ENCODE results near the gene ORAI2.

ORAI2 gene

DNA sequence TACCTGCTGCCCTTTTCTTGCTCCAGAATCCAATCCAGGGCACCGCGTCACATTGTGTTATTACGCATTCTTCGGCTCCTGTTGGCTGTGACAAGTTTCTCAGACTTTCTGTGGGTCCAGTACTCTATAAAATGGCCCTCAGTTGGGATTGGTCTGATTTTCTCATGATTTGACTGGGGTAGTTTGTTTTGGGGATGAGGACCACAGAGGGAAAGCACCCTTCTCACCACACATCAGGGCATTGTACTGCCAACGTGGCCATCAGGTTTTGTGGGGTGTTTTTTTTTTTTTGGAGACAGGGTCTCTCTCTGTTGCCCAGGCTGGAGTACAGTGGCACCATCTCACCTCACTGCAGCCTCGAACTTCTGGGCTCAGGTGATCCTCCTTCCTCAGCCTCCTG is 17.0 kb upstream of the ORAI2 start:
- DNase-seq, result no peak

DNA sequence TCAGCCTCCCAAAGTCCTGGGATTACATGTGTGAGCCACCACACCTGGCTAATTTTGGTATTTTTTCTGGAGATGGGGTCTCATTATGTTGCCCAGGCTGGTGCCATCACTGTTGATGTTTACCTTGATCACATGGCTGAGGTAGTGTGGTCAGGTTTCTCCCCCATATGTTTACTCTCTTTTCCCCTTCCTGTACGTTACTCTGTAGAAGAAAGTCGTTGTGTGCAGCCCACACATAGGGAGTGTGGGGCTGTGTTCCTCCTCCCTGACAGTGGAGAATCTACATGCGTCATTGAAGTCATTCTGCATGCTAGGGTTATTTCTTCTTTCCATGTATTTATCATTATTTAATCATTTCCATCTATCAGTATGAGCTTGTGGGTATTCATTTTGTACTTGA is 16.3 kb upstream of the ORAI2 start:
- no peak for DNase-seq

DNA sequence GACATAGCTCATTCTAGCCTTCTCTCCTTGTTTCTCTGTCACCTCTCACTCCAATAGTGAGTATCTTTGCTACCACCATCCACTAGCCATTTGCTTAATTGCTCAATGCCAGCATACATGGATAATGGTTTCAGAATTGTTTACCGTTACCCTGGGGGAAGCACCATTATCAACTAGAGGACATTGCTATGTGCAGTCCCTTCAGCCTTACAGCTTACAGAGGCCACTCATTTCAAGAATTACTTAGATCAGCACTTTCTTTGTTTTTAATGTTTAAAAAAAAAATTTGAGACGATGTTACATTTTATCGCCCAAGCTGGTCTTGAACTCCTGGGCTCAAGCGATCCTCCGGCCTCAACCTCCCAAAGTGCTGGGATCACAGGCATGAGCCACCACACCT is 14.8 kb upstream of the ORAI2 start:
- DNase-seq, result no peak

DNA sequence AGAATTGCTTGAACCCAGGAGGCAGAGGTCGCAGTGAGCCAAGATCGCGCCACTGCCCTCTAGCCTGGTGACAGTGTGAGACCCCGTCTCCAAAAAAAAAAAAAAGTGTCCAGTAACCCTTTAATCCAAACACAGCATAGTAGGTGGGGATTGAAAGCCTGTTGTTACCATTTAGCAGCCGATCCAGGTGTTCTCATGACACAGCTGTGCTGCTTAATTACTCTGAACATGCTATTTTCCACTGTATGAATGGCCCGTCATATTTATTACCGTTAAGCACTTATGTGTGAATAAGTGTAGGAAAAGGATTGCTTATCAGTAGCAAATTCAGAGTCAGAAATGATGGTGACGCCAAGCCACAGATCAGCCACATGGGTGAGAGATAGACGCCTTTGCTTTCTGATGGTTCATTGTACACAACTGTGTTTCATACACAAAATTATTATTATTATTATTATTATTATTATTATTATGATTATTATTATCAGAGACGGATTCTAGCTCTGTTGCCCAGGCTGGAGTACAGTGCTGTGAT is 11.6 kb upstream of the ORAI2 start:
- DNase-seq, result no peak

DNA sequence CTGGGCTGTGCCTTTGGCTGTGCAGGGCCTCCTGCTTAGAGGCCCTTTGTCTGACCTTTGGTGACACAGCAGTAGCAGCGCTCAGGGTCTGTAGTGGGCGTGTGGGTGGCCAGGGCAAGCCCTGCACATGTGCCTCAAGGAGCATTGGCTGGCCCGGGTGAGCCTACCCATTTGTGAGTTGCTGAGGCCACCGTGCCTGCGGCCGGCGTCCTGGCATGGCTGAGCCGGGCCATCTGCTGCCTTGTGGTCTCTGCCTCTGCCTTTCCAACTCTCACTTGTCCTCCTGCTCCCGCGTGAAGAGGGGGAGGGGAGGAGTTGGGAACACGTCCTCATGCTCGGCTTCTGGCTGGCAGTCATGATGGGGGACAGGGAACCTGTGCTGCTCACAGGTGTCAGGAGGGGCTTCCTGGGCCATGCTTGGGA is 9.2 kb upstream of the ORAI2 start:
- no peak for DNase-seq

DNA sequence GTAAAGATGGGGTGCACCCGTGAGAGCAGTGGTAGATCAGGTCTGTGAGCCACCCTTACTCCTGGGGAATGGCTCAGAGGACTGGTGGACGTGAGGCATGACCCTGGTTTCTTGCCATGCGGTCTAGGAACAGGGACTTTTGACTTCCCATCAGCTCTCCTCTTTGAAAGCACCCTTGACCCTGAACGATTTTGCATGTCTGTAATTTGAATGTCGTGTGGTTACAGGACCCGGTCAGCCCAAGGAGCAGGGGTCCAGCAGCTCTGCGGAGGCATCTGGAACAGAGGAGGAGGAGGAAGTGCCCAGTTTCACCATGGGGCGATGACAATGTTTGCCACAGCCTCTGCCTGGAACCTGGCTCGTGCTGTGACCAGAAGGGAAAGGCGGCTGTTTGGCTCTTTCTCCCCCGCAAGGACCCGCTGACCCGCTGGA is 8.6 kb upstream of the ORAI2 start:
- no peak for DNase-seq

DNA sequence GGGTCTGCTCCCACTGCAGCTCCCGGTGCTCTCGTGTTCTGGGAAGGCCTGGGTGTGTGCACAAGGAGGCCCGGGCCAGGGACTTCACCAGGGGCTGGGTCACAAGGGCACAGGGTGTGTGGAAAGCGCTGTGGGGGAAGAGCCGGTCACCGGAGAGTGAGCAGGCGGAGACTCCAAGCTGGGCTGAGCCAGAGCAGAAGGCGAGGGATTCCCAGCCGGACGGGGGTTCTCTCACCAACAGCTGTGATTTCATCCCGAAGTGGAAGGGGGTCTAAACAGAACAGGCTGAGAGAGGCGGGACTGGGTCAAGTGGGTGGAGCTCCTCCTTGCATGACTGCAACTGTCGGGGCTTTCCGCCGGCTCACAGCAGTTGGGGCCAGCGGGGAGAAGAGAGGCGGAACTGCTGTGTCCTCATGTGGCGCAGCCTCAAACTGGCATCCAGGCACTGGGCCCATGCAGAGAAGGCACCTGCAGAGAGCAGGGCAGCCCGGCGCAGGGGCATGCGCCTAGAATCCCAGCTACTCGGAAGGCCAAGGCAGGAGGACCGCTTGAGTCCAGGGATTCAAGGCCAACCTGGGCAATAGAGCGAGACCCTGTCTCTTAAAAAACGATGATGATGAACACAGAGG is 7.6 kb upstream of the ORAI2 start:
- no peak for DNase-seq

DNA sequence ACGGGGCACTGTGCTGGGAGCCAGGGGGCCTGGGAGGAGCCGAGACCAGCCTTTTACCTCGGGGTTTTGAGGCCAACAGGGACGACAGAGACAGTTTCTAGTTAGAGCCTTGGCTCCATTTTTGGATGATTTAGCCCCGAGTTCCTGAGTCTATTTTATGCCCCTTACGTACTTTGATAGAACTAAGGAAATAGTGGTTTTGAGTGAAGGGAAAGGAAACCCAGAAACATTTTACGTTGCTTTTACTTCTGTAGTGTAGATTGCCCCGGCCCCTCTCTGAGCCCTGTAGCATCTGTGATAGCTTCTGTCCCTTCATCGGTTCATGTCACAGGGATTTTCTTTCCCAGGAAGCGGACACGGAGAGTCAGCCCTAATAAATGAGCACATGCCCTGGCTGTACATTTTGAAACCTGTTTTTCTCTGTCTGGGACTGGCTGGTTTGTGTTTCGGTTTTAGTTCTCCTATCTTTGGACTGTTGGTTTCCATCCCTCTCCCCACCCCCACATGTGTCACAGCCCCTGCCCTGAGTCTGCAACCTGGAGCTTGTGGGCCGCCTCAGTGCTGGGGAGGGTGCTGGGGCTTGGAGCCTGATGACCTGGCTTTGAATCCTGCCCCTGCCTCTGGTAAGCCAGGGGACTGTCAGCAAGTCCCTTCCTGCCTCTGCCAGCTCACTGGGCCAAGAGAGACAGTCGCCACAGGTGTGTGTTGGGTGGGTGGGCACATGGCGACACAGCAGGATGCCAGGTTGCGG is 6.9 kb upstream of the ORAI2 start:
- no peak for DNase-seq

DNA sequence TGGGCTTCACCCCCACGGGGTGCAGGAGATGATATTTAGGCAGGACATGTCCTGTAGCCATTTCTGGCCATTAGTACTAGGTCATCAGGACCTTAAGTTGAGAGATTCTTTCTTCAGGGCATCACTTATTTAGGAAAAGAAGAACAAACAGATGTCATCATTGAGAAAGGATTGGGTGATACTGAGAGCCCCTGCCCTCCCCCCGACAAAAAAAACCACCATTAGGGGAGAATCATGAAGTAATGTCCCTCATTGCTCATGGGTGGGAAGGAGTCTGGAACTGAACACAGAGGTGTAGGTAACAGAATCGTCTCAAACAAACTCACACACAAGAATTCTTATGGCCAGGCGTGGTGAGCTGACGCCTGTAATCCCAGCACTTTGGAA is 6.4 kb upstream of the ORAI2 start:
- no peak for DNase-seq

DNA sequence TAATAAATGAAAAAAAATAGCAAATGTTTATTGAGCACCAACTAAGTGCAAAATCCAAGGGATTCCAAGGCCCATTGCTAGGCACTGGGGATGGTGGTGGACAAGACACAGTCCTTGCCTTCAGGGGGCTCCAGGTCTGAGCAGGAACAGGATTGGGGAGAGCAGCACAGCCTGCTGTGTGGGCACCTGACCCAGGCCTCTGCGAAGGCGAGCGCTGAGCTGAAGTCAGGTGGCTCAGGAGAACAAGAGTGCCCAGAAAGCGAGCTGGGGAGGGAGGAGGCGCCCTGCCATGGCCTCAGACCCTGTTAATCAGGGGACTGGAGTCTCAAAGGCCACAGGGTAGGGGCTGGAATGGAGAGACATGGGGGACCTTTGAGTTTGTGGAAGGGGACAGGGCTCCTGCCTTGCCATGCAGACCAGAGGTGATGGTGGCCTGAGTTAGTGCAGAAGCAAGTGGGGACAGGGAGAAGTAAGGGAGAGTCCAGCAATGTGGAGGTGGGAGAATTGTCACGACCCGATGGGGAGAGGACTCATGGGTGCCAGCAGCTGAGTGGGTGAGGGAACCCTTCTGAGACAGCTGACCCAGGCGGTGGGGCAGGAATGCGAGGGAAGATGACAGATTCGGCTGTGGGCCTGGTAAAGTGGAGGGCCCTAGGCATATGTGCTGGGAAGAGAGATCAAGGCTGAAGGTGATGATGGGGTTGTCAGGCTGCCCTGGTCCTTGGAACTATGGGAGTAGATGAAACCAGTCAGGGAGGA is 4.1 kb upstream of the ORAI2 start:
- no peak for DNase-seq

DNA sequence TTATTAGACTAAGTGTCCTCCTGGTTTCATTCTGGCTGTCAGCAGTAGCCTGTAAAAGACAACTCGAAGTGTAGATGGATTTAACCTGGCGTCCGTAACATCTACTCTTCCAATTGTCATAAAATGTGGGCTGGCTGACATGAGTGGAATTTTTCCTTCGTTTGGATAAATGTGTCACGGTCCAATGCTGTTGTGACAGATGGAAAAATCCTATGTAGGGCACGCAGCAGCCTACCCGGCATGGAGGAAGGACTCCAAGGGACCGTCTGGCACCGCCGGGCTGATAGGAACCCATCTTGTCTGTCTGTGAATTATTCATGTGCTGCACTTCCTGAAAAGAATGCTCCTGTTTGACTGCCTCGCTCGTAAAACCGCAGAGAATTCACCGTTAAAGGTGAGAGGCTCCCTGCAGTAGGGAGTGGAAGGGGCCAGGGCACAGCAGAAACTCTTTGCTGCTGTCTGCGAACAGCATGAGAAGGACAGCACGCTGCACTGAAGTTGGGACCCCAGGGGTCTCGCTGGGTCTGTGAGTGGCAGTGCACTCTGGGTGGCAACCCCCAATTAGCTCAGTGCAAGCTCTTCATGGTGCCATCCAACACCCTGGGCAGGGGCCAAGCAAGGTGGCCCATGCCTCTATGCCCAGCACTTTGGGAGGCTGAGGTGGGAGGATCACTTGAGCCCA is 1.6 kb upstream of the ORAI2 start:
- no peak for DNase-seq

DNA sequence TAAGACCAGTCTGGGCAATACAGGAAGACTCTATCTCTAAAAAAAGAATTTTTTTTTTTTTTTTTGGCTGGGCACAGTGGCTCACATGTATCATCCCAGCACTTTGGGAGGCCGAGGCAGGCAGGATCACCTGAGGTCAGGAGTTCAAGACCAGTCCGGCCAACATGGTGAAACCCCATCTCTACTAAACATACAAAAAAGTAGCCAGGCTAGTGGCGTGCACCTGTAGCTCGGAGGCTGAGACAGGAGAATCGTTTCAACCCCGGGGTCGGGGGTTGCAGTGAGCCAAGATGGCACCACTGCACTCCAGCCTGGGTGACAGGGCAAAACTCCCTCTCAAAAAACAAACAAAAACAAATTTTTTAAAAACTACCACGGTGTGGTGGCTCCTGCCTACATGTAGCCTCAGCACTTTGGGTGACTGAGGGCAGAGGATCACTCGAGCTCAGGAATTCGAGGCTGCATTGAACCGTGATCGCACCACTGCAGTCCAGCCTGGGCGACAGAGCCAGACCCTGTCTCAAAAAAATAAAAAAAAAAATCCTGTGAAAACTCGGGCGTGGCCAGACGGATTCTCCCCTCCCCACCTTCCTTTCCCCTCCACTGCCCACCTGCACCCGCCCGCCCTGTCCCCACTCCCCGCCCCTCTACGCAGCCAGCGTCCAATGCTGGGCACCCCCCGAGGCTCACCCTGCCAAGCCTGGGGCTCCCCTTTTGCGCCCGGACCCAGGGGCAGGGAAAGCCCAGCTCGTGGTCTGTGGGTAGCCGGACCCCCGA is 745 bp upstream of the ORAI2 start:
- DNase-seq, result no peak

DNA sequence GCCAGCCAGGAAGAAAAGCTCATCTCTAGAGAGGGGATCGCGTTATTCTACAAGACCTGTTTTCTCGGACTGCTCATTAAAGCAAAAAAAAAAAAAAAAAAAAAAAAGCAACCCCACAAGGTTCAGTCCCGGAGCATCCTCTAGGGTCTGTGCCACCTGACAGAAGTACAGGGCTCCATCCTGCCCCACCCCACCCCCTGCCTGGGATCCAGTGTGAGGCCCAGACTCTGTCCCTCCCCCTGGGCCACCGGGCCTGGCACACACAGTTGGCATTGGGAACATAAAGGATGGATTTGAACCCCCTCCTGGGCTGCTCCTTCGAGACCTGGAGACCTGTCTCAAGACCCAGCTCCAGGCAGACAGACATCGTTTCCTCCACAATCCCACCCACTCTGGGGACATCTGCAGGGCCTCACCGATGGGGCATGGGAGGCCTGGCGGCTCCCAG is 688 bp downstream of the ORAI2 start:
- DNase-seq, result no peak

DNA sequence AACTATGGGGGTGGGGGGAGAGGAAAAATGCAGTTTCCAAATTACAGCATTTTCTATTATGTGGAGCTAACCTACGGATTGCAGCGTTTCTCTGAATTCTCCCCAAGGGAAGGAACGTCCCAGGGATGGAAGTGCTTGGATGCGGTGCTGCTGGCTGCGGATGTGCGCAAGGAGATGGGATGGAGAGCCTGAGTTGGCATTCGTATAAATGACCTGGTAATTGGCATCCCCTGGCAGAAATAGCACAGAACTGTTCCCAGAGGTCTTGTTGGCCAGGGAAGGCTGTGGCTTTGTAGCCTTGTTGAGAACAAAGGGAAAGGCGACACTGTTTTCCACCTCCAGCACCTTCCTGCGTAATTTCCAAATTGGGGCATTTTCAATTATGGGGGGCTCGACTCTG is 2.7 kb downstream of the ORAI2 start:
- no peak for DNase-seq

DNA sequence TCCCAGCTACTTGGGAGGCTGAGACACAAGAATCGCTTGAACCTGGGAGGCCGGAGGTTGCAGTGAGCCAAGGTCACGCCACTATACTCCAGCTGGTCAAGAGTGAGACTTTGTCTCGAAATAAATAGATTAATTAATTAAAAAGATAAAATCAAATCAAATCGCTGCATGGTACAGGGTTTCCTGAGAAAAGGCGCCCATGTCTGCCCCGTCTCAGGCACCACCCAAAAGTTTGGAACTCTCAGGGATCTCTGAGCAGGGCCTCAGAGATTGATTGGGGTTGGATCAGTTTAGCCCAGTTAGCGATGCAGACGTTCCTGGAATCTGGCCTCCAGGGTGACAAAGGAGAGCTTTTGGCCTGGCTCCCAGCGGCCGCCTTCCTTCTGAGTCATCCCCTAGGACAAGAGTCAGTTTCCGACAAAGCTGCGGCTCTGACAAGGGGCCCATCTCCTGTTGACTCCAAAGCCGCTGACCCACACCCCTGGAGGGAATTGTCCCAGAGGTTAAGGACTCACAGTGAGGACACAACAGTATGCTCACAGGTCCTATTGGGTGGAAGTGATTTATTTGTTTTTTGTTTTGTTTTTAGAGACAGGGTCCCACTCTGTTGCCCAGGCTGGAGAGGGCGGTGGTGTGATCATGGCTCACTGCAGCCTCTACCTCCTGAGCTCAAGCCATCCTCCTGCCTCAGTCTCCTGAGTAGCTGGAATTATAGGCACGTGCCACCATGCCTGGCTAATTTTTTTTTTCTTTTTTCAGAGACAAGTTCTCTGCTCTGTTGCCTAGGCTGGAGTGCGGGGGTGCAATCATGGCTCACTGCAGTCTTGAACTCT is 6.8 kb downstream of the ORAI2 start:
- no peak for DNase-seq

DNA sequence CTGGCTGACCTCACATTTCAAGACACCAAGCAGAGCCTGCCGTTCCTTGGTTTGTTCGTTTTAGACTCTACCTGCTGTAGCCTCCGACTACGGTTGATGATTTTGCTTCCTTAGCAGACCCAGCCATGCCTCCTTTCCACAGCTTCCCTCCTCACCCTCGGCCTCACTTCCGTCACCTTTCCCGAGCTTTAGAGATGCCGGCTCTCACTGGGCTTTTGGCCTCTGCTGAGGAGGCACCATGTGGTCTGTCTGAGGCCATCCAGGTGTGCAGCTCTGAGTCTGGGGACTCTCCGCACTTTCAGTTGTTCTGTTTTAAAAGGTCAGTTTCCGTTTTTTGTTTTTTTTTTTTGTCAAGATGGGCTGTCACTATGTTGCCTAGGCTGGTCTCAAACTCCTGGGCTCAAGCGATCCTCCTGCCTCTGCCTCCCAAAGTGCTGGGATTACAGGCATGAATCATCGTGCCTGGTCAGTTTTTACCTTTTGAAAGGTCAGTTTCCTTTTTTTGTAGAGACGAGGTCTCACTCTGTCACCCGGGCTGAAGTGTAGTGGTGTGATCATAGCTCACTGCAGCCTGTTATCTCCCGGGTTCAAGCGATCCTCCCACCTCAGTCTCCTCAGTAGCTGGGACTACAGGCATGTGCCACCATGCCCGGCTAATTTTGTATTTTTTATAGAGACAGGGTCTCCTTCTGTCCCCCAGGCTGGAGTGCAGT is 11.7 kb downstream of the ORAI2 start:
- DNase-seq, result no peak

DNA sequence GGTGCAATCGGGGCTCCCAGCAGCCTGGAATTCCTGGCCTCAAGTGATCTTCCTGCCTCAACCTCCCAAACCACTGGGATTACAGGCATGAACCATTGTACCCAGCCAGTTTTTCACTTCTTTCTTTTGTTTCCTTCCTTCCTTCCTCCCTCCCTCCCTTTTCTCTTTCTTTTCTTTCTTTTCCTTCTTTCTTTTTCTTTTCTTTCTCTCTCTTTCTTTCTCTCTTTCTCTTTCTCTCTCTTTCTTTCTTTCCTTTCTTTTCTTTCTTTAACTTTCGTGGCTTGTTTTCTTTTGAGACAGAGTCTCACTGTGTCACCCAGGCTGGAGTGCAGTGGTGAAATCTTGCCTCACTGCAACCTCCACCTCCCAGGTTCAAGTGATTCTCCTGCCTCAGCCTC is 12.3 kb downstream of the ORAI2 start:
- DNase-seq, result no peak

DNA sequence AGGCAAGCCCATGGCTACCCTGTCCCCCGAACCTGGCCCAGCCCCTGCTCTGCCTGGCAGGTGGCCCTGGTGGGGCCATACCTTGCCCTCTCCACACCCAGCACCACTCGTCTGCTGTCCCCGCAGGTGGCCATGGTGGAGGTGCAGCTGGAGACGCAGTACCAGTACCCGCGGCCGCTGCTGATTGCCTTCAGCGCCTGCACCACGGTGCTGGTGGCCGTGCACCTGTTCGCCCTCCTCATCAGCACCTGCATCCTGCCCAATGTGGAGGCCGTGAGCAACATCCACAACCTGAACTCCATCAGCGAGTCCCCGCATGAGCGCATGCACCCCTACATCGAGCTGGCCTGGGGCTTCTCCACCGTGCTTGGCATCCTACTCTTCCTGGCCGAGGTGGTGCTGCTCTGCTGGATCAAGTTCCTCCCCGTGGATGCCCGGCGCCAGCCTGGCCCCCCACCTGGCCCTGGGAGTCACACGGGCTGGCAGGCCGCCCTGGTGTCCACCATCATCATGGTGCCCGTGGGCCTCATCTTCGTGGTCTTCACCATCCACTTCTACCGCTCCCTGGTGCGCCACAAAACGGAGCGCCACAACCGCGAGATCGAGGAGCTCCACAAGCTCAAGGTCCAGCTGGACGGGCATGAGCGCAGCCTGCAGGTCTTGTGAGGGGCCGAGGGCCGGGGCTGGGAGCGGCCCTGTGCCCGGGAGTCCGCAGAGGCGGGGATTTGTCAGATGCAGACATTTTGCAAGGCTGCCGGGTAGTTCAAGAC is 13.2 kb downstream of the ORAI2 start:
- no peak for DNase-seq

DNA sequence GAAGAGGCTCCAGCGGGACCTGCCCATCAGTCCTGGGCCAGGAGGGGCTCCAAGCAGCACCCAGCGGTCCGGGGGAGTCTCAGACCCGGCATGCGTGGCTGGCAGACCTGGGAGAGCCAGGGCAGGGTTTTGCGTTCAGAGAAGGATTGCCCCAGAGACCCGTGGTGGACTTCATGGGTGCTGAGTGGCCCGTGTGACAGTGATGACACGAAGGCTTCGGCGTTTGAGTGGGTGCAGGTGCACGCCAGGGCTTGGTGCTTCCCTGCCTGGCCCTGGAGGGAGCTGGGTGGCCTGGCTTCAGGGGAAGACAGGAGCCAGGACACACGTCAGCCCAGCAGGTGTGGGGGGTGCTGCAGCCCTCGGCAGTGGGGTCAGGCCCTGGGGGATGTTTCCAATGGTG is 13.9 kb downstream of the ORAI2 start:
- DNase-seq, result no peak

DNA sequence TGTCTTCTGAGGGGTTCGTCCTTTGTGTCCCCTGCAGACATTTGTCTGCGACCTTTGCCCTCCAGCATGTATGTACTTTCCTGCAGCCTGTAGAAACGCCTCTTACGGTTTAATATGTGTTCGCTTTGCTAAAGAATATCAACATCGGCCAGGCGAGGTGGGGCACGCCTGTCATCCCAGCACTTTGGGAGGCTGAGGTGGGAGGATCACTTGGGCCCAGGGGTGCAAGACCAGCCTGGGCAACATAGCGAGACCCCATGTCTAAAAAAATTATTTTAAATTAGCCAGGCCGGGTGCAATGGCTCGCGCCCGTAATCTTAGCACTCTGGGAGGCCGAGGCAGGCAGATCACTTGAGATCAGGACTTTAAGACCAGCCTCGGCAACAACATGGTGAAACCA is 15.8 kb downstream of the ORAI2 start:
- DNase-seq, result no peak
